HG03432 (cell line): Measurements from ENCODE around the gene NHEJ1.

Source experiments
- ATAC-seq: cut with Tn5 transposase; IDR thresholded peaks from one replicate; pipeline ENCODE4 v1.9.1; 2021; ENCODE audit warnings: mild to moderate bottlenecking, moderate library complexity; ENCODE audit not compliant: unreplicated experiment

The NHEJ1 gene

GRCh38 chr2:219125225-219125885 lies 35.3 kb downstream of the NHEJ1 start:
- no peak for ATAC-seq

- ATAC-seq: no peak
Measured at GRCh38 chr2:219124381-219125110, 36.1 kb downstream of the NHEJ1 start.

GRCh38 chr2:219123356-219124135 lies 37.1 kb downstream of the NHEJ1 start:
- no peak for ATAC-seq

GRCh38 chr2:219122202-219122980 lies 38.2 kb downstream of the NHEJ1 start:
- ATAC-seq: no peak

- ATAC-seq: no peak
Measured at GRCh38 chr2:219120082-219120481, 40.5 kb downstream of the NHEJ1 start.

- ATAC-seq: no peak
Measured at GRCh38 chr2:219119422-219120043, 41.1 kb downstream of the NHEJ1 start.

GRCh38 chr2:219118504-219118903 lies 42.1 kb downstream of the NHEJ1 start:
- ATAC-seq: no peak

GRCh38 chr2:219116776-219117646 lies 43.6 kb downstream of the NHEJ1 start:
- ATAC-seq: no peak

- no peak for ATAC-seq
Measured at GRCh38 chr2:219112651-219113338, 47.8 kb downstream of the NHEJ1 start.

GRCh38 chr2:219112062-219112406 lies 48.6 kb downstream of the NHEJ1 start:
- ATAC-seq: no peak

GRCh38 chr2:219111375-219112061 lies 49.1 kb downstream of the NHEJ1 start:
- no peak for ATAC-seq

GRCh38 chr2:219109471-219109870 lies 51.1 kb downstream of the NHEJ1 start:
- no peak for ATAC-seq

- no peak for ATAC-seq
Measured at GRCh38 chr2:219107758-219108157, 52.9 kb downstream of the NHEJ1 start.

- ATAC-seq: no peak
Measured at GRCh38 chr2:219106251-219106650, 54.4 kb downstream of the NHEJ1 start.

GRCh38 chr2:219104107-219105035 lies 56.2 kb downstream of the NHEJ1 start:
- peak; percentile 50 for ATAC-seq

GRCh38 chr2:219099329-219099728 lies 61.3 kb downstream of the NHEJ1 start:
- no peak for ATAC-seq

- ATAC-seq: no peak
Measured at GRCh38 chr2:219095406-219095935, 65.1 kb downstream of the NHEJ1 start.
